Activated effector memory CD4-positive, alpha-beta T cell treated with Interleukin-2 at 50 U/mL for 16 hours (primary cell): ENCODE measurements around the gene FAM171A2.
A peak's percentile ranks its signal among the peaks of the same experiment; 100 is the strongest.
"Not testable (repeated sequence)": the region's sequence is repeated elsewhere in the genome, so short reads cannot be mapped to it uniquely, and the experiment has no call there.

ENCODE experiments used
- DNase-seq: peaks from one replicate; pipeline ENCODE4 v3.0.0-alpha.2; 2020

Gene FAM171A2

DNA sequence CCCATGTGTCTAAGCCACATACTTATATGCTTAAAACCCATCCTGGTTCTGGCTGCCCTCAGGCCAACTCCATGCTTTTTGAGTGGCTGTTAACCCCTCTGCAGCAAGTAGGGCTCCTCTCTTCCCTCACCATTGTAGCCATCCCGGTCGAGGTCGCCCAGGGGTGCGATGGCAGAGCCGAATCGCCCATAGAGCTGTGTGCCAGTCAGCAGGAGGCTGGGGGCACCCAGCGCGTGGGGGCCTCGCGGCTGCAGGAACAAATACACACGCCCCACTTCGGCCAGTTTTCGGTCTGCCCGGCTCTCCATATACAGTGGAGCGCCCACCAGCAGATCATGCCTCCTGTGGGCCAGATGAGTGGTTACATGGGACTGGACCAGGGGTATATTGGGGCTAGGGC lies 19.7 kb upstream of the FAM171A2 start:
- DNase-seq, result no peak

DNA sequence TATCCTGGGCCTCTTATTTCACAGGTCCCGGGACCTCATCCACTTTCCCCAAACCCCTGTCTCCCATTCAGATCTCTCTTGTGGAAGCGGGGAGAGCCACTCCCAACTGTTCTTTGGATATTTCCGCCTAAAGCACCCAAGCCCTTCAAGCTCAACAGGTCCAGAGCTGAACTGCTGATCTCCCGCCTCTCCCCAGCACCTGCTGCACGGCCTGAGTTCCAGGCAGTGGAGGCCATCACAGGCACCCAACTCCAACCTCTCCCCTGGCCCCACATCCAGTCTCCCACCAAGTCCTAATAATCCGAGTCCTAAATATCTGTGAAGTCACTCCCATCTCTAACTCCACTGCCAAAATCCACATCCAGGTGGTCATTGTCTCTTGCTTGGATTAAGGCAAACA lies 19.3 kb upstream of the FAM171A2 start:
- no peak for DNase-seq

GRCh38 chr17:44381810-44382305 lies 18.2 kb upstream of the FAM171A2 start:
- DNase-seq, result no peak

- no peak for DNase-seq
Observed at GRCh38 chr17:44380767-44381166, 17.1 kb upstream of the FAM171A2 start.

- no peak for DNase-seq
Observed at GRCh38 chr17:44379887-44380286, 16.2 kb upstream of the FAM171A2 start.

GRCh38 chr17:44378171-44378705 lies 14.6 kb upstream of the FAM171A2 start:
- no peak for DNase-seq

- no peak for DNase-seq
Observed at GRCh38 chr17:44376779-44377178, 13.1 kb upstream of the FAM171A2 start.

DNA sequence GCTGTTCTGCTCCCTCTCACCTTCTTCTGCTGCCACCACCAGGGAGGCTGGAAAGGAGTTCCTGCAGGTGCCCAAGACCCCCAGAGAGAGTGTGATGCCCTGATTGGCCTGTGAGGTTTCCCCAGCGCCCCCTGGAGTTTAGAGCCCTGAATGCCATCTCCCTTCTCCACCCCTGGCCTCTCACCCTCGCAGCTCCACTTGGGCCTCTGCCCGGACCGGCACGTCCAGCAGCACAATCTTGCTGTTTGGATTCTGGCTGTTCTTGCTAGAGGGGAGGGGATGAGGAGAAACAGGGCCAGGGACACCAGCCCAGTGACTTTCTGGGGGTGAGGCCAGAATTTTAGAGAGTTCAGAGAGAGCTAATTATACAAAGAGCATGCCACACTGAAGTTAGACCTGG lies 12.5 kb upstream of the FAM171A2 start:
- no peak for DNase-seq

GRCh38 chr17:44375196-44376017 lies 11.8 kb upstream of the FAM171A2 start:
- DNase-seq, result no peak

- no peak for DNase-seq
Observed at GRCh38 chr17:44374306-44375195, 10.9 kb upstream of the FAM171A2 start.

- no peak for DNase-seq
Observed at GRCh38 chr17:44372036-44372435, 8.4 kb upstream of the FAM171A2 start.

GRCh38 chr17:44369414-44370023 lies 5.9 kb upstream of the FAM171A2 start:
- DNase-seq, result not testable (repeated sequence)

DNA sequence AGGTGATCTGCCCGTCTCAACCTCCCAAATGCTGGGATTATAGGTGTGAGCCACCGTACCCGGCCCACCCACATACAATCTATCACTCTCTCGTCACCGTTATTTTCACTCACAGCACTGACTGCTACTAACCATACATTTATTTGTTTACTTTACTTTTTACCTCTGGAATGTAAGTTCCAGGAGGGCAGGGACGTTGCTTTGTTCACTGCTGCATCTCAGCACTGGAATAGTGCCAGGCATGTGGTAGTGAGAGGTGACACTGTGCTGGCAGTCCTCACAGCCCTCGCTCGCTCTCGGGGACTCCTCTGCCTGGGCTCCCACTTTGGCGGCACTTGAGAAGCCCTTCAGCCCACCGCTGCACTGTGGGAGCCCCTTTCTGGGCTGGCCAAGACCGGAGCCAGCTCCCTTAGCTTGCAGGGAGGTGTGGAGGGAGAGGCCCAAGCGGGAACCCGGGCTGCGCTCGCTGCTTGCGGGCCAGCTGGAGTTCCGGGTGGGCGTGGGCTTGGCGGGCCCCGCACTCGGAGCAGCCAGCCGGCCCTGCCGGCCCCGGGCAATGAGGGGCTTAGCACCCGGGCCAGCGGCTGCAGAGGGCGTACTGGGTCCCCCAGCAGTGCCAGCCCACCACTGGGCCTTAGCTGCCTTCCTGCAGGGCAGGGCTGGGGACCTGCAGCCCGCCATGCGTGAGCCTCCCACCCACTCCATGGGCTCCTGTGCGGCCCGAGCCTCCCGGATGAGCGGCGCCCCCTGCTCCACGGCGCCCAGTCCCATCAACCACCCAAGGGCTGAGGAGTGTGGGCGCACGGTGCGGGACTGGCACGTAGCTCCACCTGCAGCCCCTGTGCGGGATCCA lies 5.0 kb upstream of the FAM171A2 start:
- not testable (repeated sequence) for DNase-seq

- DNase-seq, result no peak
Observed at GRCh38 chr17:44367231-44367979, 3.8 kb upstream of the FAM171A2 start.

GRCh38 chr17:44365051-44365450 lies 1.4 kb upstream of the FAM171A2 start:
- DNase-seq, result not testable (repeated sequence)

- peak; percentile 11 for DNase-seq
Observed at GRCh38 chr17:44362949-44363612, 572 bp downstream of the FAM171A2 start.

- DNase-seq, result no peak
Observed at GRCh38 chr17:44362459-44362948, 1.1 kb downstream of the FAM171A2 start.

- no peak for DNase-seq
Observed at GRCh38 chr17:44361292-44362260, 2.1 kb downstream of the FAM171A2 start.

- DNase-seq, result no peak
Observed at GRCh38 chr17:44360826-44361225, 2.8 kb downstream of the FAM171A2 start.
